GM19468 (cell line): ENCODE measurements around the gene REXO5.
"Not testable (repeated sequence)": the region's sequence is repeated elsewhere in the genome, so short reads cannot be mapped to it uniquely, and the experiment has no call there.

Source experiments
- ATAC-seq: cut with Tn5 transposase; IDR thresholded peaks from one replicate; pipeline ENCODE4 v1.9.1; 2021; ENCODE audit warnings: mild to moderate bottlenecking, moderate library complexity, moderate number of reproducible peaks; ENCODE audit not compliant: unreplicated experiment; ENCODE audit errors: extremely low read depth

Gene REXO5

GRCh38 chr16:20799599-20799998 lies 6.7 kb upstream of the REXO5 start:
- no peak for ATAC-seq

- ATAC-seq: no peak
Measured at GRCh38 chr16:20801278-20801677, 5.0 kb upstream of the REXO5 start.

- ATAC-seq: no peak
Measured at GRCh38 chr16:20803192-20803560, 3.2 kb upstream of the REXO5 start.

GRCh38 chr16:20803561-20804214 lies 2.6 kb upstream of the REXO5 start:
- ATAC-seq: no peak

- ATAC-seq: not testable (repeated sequence)
Measured at GRCh38 chr16:20805684-20806167, 601 bp upstream of the REXO5 start.

- ATAC-seq: no peak
Measured at GRCh38 chr16:20807862-20808261, 1.5 kb downstream of the REXO5 start.

- ATAC-seq: no peak
Measured at GRCh38 chr16:20811889-20812439, 5.6 kb downstream of the REXO5 start.

GRCh38 chr16:20812510-20812909 lies 6.2 kb downstream of the REXO5 start:
- no peak for ATAC-seq

- no peak for ATAC-seq
Measured at GRCh38 chr16:20814784-20815183, 8.5 kb downstream of the REXO5 start.

- ATAC-seq: no peak
Measured at GRCh38 chr16:20818929-20819585, 12.7 kb downstream of the REXO5 start.

GRCh38 chr16:20821682-20822081 lies 15.4 kb downstream of the REXO5 start:
- no peak for ATAC-seq

GRCh38 chr16:20822521-20823325 lies 16.4 kb downstream of the REXO5 start:
- ATAC-seq: no peak

GRCh38 chr16:20826039-20826566 lies 19.8 kb downstream of the REXO5 start:
- ATAC-seq: no peak

GRCh38 chr16:20829536-20829935 lies 23.2 kb downstream of the REXO5 start:
- no peak for ATAC-seq

GRCh38 chr16:20830372-20830771 lies 24.0 kb downstream of the REXO5 start:
- no peak for ATAC-seq

- ATAC-seq: no peak
Measured at GRCh38 chr16:20833086-20833485, 26.8 kb downstream of the REXO5 start.

GRCh38 chr16:20838240-20838639 lies 31.9 kb downstream of the REXO5 start:
- no peak for ATAC-seq

- no peak for ATAC-seq
Measured at GRCh38 chr16:20839504-20839903, 33.2 kb downstream of the REXO5 start.

- ATAC-seq: no peak
Measured at GRCh38 chr16:20844054-20844453, 37.7 kb downstream of the REXO5 start.

GRCh38 chr16:20844588-20844987 lies 38.3 kb downstream of the REXO5 start:
- ATAC-seq: no peak

- no peak for ATAC-seq
Measured at GRCh38 chr16:20846030-20846429, 39.7 kb downstream of the REXO5 start.
